PC-9 (cell line): ENCODE results near the gene LSM11.

Experiments used
- EZH2 ChIP-seq: fragments of 200-600 bp; sonication (generic); IDR thresholded peaks from 2 replicates; pipeline ENCODE4 v1.8.0; 2017; ENCODE audit warnings: antibody characterized with exemption, low read depth
- TF ChIP-seq, protein P1 (sequence below): fragments of 200-600 bp; sonication (generic); conservative IDR thresholded peaks from 2 replicates; pipeline ENCODE4 v1.6.1; 2017; ENCODE audit warnings: mixed run types, antibody characterized with exemption, mild to moderate bottlenecking, moderate library complexity

DNA sequence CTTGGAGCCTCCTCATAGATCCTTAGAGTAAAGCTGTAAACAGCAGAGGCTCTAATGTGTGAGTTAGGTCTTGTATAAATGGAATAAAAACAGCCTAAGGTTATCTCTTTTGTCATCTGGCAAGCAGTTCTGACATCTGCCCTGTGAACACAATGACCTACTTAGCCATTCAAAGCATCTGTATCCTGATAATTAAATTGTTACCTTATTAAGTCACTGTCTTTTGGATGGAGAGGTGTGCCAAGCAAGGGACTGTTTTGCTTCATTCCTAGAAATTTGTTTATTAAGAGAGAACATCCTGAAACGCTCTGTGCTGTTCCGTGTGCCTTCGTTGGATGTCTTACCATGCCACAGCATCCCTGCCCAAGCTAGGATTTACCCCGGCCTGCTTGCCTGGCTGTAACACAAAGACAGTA is 1.5 kb downstream of the LSM11 start:
- TF ChIP-seq, protein P1, sequence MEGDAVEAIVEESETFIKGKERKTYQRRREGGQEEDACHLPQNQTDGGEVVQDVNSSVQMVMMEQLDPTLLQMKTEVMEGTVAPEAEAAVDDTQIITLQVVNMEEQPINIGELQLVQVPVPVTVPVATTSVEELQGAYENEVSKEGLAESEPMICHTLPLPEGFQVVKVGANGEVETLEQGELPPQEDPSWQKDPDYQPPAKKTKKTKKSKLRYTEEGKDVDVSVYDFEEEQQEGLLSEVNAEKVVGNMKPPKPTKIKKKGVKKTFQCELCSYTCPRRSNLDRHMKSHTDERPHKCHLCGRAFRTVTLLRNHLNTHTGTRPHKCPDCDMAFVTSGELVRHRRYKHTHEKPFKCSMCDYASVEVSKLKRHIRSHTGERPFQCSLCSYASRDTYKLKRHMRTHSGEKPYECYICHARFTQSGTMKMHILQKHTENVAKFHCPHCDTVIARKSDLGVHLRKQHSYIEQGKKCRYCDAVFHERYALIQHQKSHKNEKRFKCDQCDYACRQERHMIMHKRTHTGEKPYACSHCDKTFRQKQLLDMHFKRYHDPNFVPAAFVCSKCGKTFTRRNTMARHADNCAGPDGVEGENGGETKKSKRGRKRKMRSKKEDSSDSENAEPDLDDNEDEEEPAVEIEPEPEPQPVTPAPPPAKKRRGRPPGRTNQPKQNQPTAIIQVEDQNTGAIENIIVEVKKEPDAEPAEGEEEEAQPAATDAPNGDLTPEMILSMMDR = no peak
- no peak for TF ChIP-seq EZH2
